Measurements from ENCODE around the gene NIPBL.
"Not testable (repeated sequence)": the region's sequence is repeated elsewhere in the genome, so short reads cannot be mapped to it uniquely, and the experiment has no call there.

Gene NIPBL

DNA sequence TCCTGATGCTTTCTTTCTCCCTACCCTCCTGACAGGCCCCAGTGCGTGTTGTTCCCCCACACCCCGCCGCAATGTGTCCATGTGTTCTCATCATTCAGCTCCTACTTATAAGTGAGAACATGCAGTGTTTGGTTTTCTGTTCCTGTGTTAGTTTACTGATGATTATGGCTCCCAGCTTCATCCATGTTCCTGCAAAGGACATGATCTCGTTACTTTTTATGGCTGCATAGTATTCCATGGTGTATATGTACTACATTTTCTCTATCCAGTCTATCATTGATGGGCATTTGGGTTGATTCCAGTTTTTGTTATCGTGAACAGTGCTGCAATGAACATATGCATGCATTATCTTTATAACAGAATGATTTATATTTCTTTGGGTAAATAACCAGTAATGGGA lies 222.7 kb downstream of the NIPBL start:
- not testable (repeated sequence) for DNase-seq (ENCODE audit: low read depth)

DNA sequence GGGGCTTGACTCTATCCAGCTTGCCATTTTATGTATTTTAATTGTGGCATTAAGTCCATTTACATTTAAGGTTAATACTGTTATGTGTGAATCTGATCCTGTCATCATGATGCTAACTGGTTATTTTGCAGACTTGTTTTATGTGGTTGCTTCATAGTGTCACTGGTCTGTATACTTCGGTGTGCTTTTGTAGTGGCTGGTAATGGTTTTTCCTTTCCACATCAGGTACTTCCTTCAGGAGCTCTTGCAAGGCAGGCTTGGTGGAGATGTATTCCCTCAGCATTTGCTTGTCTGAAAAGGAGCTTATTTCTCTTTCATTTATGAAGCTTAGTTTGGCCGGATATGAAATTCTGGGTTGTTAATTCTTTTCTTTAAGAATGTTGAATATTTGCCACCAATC lies 226.7 kb downstream of the NIPBL start:
- no peak for DNase-seq (ENCODE audit: low read depth)

GRCh38 chr5:37109338-37109737 lies 232.8 kb downstream of the NIPBL start:
- no peak for DNase-seq (ENCODE audit: low read depth)

DNA sequence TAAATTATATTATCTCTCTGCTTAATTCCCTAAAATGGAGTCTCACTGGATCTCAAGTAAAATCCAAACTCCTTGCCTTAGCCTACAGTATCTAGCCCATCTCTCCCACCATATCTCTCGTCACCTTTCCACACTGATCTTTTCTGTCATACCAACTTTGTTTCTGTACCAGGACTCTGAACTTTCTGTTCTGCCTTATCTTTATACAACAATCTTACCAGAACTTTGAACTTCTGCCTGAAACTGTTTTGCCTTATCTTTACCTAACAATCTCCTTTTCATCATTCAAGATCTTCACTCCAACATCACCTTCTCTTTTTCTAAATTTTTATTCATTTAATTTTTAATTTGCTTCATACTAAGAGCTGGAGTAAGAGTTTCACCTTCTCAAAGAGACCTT lies 233.6 kb downstream of the NIPBL start:
- DNase-seq (ENCODE audit: low read depth), result no peak

GRCh38 chr5:37111426-37112382 lies 235.1 kb downstream of the NIPBL start:
- DNase-seq (ENCODE audit: low read depth), result no peak

DNA sequence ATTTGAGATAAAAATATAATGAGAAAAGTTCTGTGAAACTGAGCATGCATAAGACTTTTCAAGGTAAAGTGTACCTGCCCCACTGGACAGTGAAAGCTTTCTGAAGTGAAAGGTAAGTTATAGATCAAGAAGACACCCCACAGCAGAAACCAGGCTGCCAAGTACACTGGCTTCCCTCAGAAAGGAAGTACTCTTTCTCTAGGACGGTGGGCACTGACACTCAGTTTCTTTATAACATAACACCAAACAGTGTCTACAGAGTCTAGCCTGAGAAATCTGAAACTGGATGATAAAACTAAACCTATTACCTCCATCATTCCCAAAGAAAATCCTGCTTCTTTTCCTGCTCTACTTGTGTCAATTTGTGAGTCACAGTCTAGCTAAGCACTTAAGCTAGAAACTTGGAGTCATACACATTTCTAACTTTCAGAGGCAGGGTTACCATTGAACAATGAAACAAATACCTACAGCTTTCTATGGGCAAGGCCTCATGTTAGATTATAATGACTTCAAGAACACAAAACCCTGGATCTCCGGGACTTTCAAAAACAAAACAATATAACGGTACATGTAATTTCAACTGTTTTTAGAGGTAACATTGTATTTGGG lies 235.9 kb downstream of the NIPBL start:
- no peak for DNase-seq (ENCODE audit: low read depth)

Data from stimulated activated CD8-positive, alpha-beta memory T cell treated with anti-CD3 and anti-CD28 coated beads, Interleukin-15, amount 100 ng/mL, for 1 hour (primary cell).